ENCODE results near the gene ZNF19. TPM values are rescaled to one million over a fixed set of nuclear protein-coding genes. Genes with fewer than 3 reads are reported as not detected.

Gene ZNF19
- total RNA-seq (2021): 4.2 and 4.7 TPM in 2 replicates
- long read RNA-seq, partial matches to known transcripts: 22 of 27 reads
- long read RNA-seq, other reads (novel, unspliced or antisense): 5 of 27 reads

- no peaks in the 10 kb centered on the region for H4K20me1 ChIP-seq (ENCODE audit: control insufficient read depth, insufficient read depth, insufficient read length)
- no peaks in the 10 kb centered on the region for H3K4me1 ChIP-seq (ENCODE audit: insufficient read depth, low read length)
- H3K79me1 ChIP-seq (ENCODE audit: insufficient read depth, low read depth, low read length, poor library complexity, severe bottlenecking): no peaks in the 10 kb centered on the region
- peaks cover 19% of the 10 kb centered on the region for H3K27me3 Mint-ChIP-seq (ENCODE audit: low read depth)
- no peak within 1 kb of the TSS for H3K4ac ChIP-seq (ENCODE audit: low read depth, low read length)
- no peak within 1 kb of the TSS for H2BK15ac ChIP-seq (ENCODE audit: low read depth, low read length)
- H2BK12ac ChIP-seq (ENCODE audit: insufficient read length, low read depth, low read length): no peak within 1 kb of the TSS
- 0 out of 4 replicates have a peak, but pooled peaks cover 3 to 4% of the 10 kb centered on the region in 2 experiments for H3K4me1 Mint-ChIP-seq
- no peak within 1 kb of the TSS for H3K9ac ChIP-seq (ENCODE audit: extremely low read depth, insufficient read length, low read length)
- no peak within 1 kb of the TSS for H2AFZ ChIP-seq (ENCODE audit: low read length)
- no peak within 1 kb of the TSS for H2AK5ac ChIP-seq (ENCODE audit: insufficient read length, low read length)
- H2BK120ac ChIP-seq (ENCODE audit: low read depth, low read length, poor library complexity, severe bottlenecking): no peak within 1 kb of the TSS
- DNase-seq: peak; percentile 28
- TF ChIP-seq CTCF (conservative IDR thresholded peaks at IDR 0.05): no peak
- no peak within 1 kb of the TSS for H3K27ac Mint-ChIP-seq
- H4K8ac ChIP-seq (replicated peaks; ENCODE audit: insufficient read length, low read depth, low read length): no peak within 1 kb of the TSS
- no peak within 1 kb of the TSS for H2BK5ac ChIP-seq (ENCODE audit: insufficient read length, low read length)
- no peak within 1 kb of the TSS for H4K91ac ChIP-seq (ENCODE audit: insufficient read length, low read depth, low read length)
- H3K23ac ChIP-seq (ENCODE audit: insufficient read length, low read depth, low read length): no peak within 1 kb of the TSS
- H3K27me3 ChIP-seq (ENCODE audit: insufficient read depth, low read length): no peaks in the 10 kb centered on the region
- no peak within 1 kb of the TSS for H3K4me3 Mint-ChIP-seq
- H3K18ac ChIP-seq (ENCODE audit: insufficient read length, low read depth, low read length): no peak within 1 kb of the TSS
- no peaks in the 10 kb centered on the region for H3K36me3 Mint-ChIP-seq (ENCODE audit: insufficient read depth in 1 of 3, low read depth in 3 of 3)
- H3K9me3 ChIP-seq (ENCODE audit: control insufficient read depth, low read depth, low read length): no peaks in the 10 kb centered on the region
- no CpG with 5 or more reads among the region's 22 CpGs for WGBS (ENCODE audit: extremely low coverage, insufficient read length, low lambda C conversion rate)
- H3K79me2 ChIP-seq (ENCODE audit: insufficient read depth, low read length): no peaks in the 10 kb centered on the region
- no peaks in the 10 kb centered on the region for H3K9me3 Mint-ChIP-seq
- no peak within 1 kb of the TSS for H3K56ac ChIP-seq (ENCODE audit: insufficient read length, low read depth, low read length)
- H3K27ac ChIP-seq (ENCODE audit: insufficient read length, low read depth, low read length): no peak within 1 kb of the TSS
- no peak within 1 kb of the TSS for H2BK20ac ChIP-seq (ENCODE audit: low read depth, low read length, poor library complexity, severe bottlenecking)
- no peak within 1 kb of the TSS for H4K5ac ChIP-seq (ENCODE audit: insufficient read length, low read depth, low read length)
- no peak within 1 kb of the TSS for H3K4me2 ChIP-seq (ENCODE audit: insufficient read depth, insufficient read length, low read length)
- no peak within 1 kb of the TSS for H3K14ac ChIP-seq (ENCODE audit: insufficient read depth, low read length)
- no peak within 1 kb of the TSS for H3T11ph ChIP-seq (ENCODE audit: low read length)
- no peaks in the 10 kb centered on the region for H3K23me2 ChIP-seq (ENCODE audit: insufficient read length, low read depth, low read length, poor library complexity, severe bottlenecking)
Observed at GRCh38 chr16:71489122-71489521, at the start of gene ZNF19. TSS of gene ZNF19 (minus strand) at chr16:71489324. CDS start at chr16:71482114, 7,210 bp downstream.

Measured in H9 (cell line).